ENCODE data around the gene L3MBTL1. TPM values are rescaled to one million over a fixed set of nuclear protein-coding genes. Genes with fewer than 3 reads are reported as not detected.

L3MBTL1 gene
- total RNA-seq, 1 experiment from 2014 or later = 24.9 TPM

GRCh38 chr20:43542674-43543073 is 35.2 kb downstream of the L3MBTL1 start:
- TF ChIP-seq SIN3A (IDR thresholded peaks at IDR 0.05; ENCODE audit: borderline replicate concordance, insufficient read depth, low read depth, low read length) (no peak), POLR2AphosphoS5 (IDR thresholded peaks at IDR 0.05; ENCODE audit: low read depth, low read length) (no peak), TCF7L2 (IDR thresholded peaks at IDR 0.05; ENCODE audit: low read depth, low read length) (no peak)
- TF ChIP-seq, protein P1, sequence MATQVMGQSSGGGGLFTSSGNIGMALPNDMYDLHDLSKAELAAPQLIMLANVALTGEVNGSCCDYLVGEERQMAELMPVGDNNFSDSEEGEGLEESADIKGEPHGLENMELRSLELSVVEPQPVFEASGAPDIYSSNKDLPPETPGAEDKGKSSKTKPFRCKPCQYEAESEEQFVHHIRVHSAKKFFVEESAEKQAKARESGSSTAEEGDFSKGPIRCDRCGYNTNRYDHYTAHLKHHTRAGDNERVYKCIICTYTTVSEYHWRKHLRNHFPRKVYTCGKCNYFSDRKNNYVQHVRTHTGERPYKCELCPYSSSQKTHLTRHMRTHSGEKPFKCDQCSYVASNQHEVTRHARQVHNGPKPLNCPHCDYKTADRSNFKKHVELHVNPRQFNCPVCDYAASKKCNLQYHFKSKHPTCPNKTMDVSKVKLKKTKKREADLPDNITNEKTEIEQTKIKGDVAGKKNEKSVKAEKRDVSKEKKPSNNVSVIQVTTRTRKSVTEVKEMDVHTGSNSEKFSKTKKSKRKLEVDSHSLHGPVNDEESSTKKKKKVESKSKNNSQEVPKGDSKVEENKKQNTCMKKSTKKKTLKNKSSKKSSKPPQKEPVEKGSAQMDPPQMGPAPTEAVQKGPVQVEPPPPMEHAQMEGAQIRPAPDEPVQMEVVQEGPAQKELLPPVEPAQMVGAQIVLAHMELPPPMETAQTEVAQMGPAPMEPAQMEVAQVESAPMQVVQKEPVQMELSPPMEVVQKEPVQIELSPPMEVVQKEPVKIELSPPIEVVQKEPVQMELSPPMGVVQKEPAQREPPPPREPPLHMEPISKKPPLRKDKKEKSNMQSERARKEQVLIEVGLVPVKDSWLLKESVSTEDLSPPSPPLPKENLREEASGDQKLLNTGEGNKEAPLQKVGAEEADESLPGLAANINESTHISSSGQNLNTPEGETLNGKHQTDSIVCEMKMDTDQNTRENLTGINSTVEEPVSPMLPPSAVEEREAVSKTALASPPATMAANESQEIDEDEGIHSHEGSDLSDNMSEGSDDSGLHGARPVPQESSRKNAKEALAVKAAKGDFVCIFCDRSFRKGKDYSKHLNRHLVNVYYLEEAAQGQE (IDR thresholded peaks at IDR 0.05; ENCODE audit: insufficient read depth in 1 of 2, low read depth in 2 of 2, low read length in 1 of 2) = no peak
- TF ChIP-seq, protein P2, sequence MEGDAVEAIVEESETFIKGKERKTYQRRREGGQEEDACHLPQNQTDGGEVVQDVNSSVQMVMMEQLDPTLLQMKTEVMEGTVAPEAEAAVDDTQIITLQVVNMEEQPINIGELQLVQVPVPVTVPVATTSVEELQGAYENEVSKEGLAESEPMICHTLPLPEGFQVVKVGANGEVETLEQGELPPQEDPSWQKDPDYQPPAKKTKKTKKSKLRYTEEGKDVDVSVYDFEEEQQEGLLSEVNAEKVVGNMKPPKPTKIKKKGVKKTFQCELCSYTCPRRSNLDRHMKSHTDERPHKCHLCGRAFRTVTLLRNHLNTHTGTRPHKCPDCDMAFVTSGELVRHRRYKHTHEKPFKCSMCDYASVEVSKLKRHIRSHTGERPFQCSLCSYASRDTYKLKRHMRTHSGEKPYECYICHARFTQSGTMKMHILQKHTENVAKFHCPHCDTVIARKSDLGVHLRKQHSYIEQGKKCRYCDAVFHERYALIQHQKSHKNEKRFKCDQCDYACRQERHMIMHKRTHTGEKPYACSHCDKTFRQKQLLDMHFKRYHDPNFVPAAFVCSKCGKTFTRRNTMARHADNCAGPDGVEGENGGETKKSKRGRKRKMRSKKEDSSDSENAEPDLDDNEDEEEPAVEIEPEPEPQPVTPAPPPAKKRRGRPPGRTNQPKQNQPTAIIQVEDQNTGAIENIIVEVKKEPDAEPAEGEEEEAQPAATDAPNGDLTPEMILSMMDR (IDR thresholded peaks at IDR 0.05) = no peak
- no TSS peak for BruUV-seq (replicated peaks)
- in situ Hi-C loops (cut with HindIII; ENCODE audit: low pct_unique_long_range_greater_than_20kb, low sequenced_read_pairs) = no loop called here
- ChIA-PET POLR2A (no interaction called here), CTCF (no interaction called here)
- no peak for DNase-seq (ENCODE audit: low read depth, low spot score)
- Histone ChIP-seq H3K27ac (ENCODE audit: low read length) (no peak overlapping the region), H3K9me3 (ENCODE audit: control insufficient read depth, insufficient read depth, low read depth, low read length) (no peaks in the 10 kb centered on the region), H3K27me3 (ENCODE audit: control insufficient read depth, insufficient read depth, low read length) (no peaks in the 10 kb centered on the region), H3K36me3 (ENCODE audit: control insufficient read depth, insufficient read depth, low read length) (no peaks in the 10 kb centered on the region), H3K4me3 (ENCODE audit: low read depth in 2 of 2, low read length in 2 of 2) (no peak overlapping the region), H3K4me1 (ENCODE audit: control insufficient read depth, insufficient read depth, low read length) (no peaks in the 10 kb centered on the region)
- ATAC-seq = no peak
- intact Hi-C loops (cut with micrococcal nuclease; ENCODE audit: unreplicated experiment) = loop anchor here (10.0 kb wide), 1 partner anchor 152 kb away; no protein-coding TSS in a partner anchor

- ATAC-seq = no peak
- no peaks in the 10 kb centered on the region for H3K27me3 ChIP-seq (ENCODE audit: control insufficient read depth, insufficient read depth, low read length)
- H3K9me3 ChIP-seq (ENCODE audit: control insufficient read depth, insufficient read depth, low read depth, low read length) = no peaks in the 10 kb centered on the region
- H3K4me1 ChIP-seq (ENCODE audit: control insufficient read depth, insufficient read depth, low read length) = no peaks in the 10 kb centered on the region
- H3K27ac ChIP-seq (ENCODE audit: low read length) = no peak overlapping the region
- ChIA-PET CTCF (no interaction called here), POLR2A (no interaction called here)
- intact Hi-C loops (cut with micrococcal nuclease; ENCODE audit: unreplicated experiment) = loop anchor here (10.0 kb wide), 1 partner anchor 152 kb away; no protein-coding TSS in a partner anchor
- no peak for TF ChIP-seq POLR2AphosphoS5 (IDR thresholded peaks at IDR 0.05; ENCODE audit: low read depth, low read length)
- TF ChIP-seq, protein P2 (IDR thresholded peaks at IDR 0.05) = no peak
- no peak for TF ChIP-seq TCF7L2 (IDR thresholded peaks at IDR 0.05; ENCODE audit: low read depth, low read length)
- TF ChIP-seq SIN3A (IDR thresholded peaks at IDR 0.05; ENCODE audit: borderline replicate concordance, insufficient read depth, low read depth, low read length) = no peak
- TF ChIP-seq, protein P1 (IDR thresholded peaks at IDR 0.05; ENCODE audit: insufficient read depth in 1 of 2, low read depth in 2 of 2, low read length in 1 of 2) = no peak
- DNase-seq (ENCODE audit: low read depth, low spot score) = no peak
- no peaks in the 10 kb centered on the region for H3K36me3 ChIP-seq (ENCODE audit: control insufficient read depth, insufficient read depth, low read length)
- in situ Hi-C loops (cut with HindIII; ENCODE audit: low pct_unique_long_range_greater_than_20kb, low sequenced_read_pairs) = no loop called here
- H3K4me3 ChIP-seq (ENCODE audit: low read depth in 2 of 2, low read length in 2 of 2) = no peak overlapping the region
- no TSS peak for BruUV-seq (replicated peaks)
Observed at GRCh38 chr20:43543138-43543537, 35.6 kb downstream of the L3MBTL1 start.

All from Panc1 (cell line).